Measurements from ENCODE around the gene ERC2. TPM values are rescaled to one million over a fixed set of nuclear protein-coding genes. Genes with fewer than 3 reads are reported as not detected.

The ERC2 gene
- total RNA-seq, 1 experiment from 2014 or later = 1.2 TPM

- DNase-seq (ENCODE audit: low read depth) = no peak
Measured at GRCh38 chr3:55647063-55647462, 821.2 kb downstream of the ERC2 start.

DNA sequence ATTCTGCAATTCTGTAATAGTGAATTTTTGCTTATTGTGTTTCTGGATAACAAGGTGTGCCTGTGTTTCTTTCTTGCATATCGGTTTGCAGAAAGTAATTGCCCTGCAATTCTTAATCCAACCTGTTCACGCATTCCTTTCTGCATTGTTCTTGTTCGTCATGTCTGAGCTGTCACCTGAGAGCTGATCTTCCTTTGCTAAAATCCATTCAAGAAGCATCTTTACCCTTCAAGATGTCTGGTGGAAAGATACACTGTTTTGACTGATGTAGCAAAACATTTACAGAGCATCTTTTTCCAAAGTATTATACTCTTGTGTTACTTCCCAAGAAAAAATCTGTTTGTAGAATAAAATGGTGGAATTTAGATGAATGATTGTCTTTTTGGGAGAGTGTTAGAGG is 822.1 kb downstream of the ERC2 start:
- DNase-seq (ENCODE audit: low read depth) = no peak

GRCh38 chr3:55645422-55645821 is 822.8 kb downstream of the ERC2 start:
- DNase-seq (ENCODE audit: low read depth) = no peak

- DNase-seq (ENCODE audit: low read depth) = no peak
Measured at GRCh38 chr3:55643283-55643682, 825.0 kb downstream of the ERC2 start.

DNA sequence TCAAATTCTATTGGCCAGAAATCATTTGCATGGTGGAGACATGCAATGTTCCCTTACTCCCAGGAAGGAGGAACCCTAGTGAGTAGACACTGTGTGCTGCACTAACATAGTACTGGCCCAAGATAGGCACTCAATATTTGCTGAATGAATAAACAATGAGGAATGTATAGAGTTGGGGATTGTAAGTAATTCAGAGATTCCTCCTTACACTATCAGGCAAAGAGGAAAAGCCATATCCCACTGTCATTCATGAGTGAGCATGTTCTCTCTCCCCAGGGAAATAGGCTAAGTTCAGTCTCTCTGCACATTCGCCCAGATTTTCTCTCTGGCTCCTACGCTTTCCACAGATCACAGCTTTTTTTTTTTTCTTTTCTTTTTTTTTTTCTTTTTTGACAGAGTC is 826.3 kb downstream of the ERC2 start:
- no peak for DNase-seq (ENCODE audit: low read depth)

- no peak for DNase-seq (ENCODE audit: low read depth)
Measured at GRCh38 chr3:55639896-55640765, 828.1 kb downstream of the ERC2 start.

DNA sequence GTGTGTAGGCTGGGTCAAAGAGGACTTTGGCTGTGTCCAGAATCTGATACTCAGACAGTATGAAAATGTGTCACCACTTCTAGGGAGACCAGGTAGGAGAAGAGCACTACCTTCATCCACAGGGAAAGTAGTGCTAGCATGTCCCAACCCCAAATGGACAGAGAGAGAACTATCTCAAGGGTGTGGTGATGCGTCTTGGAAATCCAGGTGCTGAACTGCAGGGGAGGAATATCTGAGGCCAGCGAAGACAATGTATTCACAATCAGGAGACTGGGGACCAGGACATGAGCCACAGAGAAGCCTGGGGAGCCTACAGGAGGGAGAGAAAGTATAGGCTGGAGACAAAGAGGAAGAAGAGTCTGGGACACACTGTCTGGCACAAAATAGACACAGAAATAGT is 829.1 kb downstream of the ERC2 start:
- DNase-seq (ENCODE audit: low read depth) = no peak

GRCh38 chr3:55637906-55638638 is 830.2 kb downstream of the ERC2 start:
- DNase-seq (ENCODE audit: low read depth) = no peak

DNA sequence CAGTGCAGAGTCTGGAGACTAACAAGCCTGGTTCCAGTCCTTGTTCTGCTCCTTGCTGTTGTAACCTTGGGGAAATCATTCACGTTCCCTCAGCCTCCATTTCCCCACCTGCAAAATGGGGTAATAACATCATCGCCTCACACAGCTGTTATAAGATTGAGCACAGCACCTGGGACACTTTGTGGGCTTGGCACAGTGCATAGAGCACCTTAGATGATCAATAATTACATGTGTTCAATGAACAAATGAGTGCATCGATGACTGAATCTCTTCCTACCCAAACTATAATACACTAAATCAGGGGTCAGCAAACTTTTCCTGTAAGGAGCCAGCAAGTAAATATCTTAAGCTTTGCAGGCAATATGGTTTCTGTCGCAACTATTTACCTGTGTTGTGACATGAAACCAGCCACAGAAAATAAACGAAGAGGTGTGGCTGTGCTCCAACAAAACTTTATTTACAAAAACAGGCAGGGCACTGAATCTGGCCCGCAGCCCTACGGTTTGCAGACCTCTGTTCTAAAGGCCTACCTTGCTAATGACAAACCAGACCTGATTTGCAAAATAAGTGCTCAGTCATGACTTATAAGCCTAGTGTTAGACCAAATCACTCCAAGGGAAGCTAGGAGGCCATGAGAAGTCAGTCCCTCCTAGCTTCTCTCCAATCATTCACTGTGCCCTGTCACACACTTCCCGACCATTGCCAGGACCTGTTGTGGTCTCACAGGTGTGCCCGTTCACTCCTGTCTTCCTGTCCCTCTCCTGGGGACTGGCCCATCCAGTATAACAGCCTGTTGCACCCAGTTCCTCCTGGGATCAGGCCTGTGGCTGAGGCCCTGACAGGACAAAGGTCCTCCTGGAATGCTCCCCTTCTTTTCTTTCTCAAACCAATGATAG is 831.7 kb downstream of the ERC2 start:
- no peak for DNase-seq (ENCODE audit: low read depth)

DNA sequence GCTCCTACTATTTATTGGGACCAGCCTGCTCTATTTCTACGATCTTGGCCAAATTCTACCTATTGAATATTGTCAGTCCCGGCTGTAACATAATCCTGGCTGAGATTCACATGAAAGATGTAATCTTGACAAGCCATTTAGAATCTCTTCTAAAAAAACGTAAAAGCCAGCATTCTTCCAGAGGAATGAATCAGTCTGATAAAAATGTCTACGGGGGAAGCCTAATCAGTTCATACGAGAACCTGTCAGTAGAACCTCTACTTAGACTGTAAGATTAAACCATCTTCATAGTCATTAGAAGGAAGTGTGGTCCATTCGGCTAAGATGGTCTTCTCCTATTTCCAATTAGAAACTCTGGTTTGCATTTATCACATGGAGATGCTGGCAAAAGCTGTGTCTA is 833.9 kb downstream of the ERC2 start:
- no peak for DNase-seq (ENCODE audit: low read depth)

GRCh38 chr3:55633333-55633732 is 834.9 kb downstream of the ERC2 start:
- DNase-seq (ENCODE audit: low read depth) = no peak

DNA sequence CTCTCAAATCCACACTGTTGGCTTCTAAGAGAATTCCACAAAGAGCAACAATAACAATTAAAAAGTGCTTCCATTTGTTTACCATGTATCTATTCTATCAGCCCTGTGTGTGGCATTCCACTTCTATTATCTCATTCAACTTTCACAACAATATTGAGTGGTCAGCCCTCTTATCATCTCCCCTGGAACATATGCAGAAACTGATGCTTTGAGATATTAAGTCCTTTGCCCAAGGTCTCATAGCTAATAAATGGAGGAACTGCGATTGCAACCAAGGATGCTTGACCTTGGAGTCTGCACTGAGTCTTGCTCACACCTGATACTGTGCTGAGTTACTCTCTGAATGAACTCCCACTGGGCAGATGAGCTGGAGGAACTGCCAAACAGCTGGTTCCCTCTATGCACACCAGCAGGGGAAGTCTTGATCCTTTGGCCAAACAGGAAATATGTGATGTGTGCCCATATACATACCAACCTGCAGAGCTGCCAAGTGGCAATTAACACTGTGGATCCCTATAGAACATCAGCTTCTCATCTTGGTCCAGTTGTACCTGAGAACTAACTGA is 836.4 kb downstream of the ERC2 start:
- DNase-seq (ENCODE audit: low read depth) = no peak

DNA sequence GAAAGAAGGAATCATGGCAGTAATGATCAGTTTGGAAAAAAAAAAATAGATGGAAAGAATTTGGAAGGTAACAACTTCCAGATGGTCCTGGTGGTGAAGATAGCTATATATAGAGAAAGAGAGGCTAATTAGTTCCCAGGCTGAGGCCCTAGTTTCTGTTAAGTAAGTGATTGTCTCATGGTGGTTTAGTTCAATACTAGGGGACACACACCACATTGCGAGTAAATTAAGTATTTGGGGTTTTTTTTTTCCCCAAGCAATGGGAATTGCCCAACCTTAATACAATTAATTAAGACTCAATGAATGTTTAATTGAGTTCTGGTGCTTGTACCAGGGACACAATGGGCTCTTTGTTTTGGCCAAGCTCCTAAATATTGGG is 837.4 kb downstream of the ERC2 start:
- no peak for DNase-seq (ENCODE audit: low read depth)

DNA sequence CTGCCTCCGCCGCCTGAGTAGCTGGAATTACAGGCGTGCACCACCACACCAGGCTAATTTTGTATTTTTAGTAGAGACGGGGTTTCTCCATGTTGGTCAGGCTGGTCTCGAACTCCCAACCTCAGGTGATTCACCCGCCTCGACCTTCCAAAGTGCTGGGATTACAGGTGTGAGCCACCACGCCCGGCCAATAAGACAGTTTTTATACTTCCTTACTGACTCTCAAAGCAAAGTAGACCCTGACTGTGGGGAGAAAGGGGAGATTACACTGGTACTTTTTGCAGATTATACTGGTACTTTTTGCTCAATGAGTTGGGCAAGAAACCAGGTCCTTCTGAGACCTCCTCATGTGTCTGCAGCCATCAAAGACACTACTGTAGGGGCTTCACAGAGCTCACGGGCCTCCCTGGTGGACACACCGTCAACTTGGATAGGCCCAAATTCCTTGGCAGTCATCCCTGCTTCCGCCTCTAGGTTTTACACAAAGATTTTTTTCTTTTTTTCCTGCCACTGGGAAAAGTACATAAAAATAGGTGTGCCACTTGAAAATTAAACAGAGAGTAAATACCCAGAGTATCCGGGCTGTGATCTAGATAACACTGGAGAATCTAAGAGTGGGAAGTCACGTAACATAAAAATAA is 837.9 kb downstream of the ERC2 start:
- no peak for DNase-seq (ENCODE audit: low read depth)

DNA sequence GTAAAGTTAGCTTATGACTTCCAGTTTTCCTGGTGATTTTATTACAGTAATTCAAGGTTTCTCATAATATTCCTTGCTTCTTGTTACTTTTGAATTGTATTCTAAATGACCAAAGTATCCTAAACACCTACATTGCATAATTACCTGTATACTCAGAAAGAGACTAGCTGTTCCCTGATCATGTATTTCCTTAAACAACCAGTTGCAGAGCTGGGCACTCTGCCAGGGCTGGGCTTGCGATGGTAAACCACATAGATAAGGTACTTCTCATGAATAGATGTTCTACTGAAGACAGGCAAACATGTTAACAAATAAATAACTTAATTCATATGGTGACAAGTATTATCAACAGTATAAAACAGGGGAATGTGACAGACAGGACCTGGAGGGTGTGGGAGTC is 838.8 kb downstream of the ERC2 start:
- DNase-seq (ENCODE audit: low read depth) = peak; percentile 52

DNA sequence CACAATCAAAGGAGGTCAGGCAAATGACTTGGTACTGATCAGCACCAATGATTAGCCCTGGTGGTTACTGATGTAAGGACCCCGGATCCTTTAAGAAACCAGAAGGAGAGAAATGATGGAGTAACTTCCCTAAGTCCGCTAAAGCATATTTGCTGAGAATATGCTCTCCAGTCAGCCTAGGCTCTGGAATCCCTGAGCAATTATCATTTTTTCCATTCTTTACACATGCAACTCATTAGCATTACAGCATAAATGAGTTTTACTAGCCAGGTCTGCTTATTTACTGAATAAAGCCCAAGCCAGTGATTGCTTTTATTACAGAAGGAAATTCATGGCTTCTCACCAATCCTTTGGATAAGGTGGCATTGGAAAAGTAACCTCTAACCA is 842.0 kb downstream of the ERC2 start:
- DNase-seq (ENCODE audit: low read depth) = peak; percentile 27

DNA sequence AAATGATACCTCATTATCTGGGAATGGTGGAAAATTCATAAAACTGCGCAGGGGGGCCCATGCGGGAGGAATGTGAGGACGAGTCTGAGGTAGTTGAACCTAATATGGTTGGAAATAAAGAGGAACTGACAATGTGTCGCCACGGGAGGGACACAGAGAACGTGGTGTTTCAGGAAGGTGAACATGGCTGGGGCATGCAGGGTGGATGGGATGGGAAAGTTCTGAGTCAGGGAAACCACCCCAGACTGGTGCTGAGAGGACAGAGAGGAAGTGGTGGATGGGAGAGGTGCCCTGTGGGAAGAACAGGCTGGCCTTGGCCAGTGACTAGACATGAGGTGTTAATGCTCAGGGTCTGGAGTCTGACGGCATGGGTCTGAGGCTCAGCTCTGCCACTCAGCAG is 844.0 kb downstream of the ERC2 start:
- DNase-seq (ENCODE audit: low read depth) = peak; percentile 95

DNA sequence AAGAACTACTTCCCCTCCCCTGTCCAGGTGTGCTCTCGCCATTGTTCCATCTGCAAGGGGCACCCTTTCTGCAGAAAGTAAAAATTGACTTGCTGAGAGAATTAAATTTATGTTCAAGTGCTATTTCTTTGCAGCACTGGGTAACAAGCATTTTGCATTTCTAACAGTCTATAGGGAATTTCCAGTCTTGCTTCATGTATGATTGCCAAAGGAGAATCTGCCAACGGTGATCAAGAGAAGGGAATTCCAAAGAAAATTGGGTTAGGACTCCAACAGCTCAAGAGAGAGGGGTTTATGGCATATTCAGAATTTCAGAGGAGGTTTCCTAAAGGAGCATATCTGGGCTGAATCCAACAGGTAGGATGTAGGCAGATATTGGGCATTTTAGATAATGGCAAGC is 844.5 kb downstream of the ERC2 start:
- no peak for DNase-seq (ENCODE audit: low read depth)

GRCh38 chr3:55622733-55623132 is 845.5 kb downstream of the ERC2 start:
- peak; percentile 27 for DNase-seq (ENCODE audit: low read depth)

GRCh38 chr3:55622116-55622515 is 846.2 kb downstream of the ERC2 start:
- DNase-seq (ENCODE audit: low read depth) = peak; percentile 79

DNA sequence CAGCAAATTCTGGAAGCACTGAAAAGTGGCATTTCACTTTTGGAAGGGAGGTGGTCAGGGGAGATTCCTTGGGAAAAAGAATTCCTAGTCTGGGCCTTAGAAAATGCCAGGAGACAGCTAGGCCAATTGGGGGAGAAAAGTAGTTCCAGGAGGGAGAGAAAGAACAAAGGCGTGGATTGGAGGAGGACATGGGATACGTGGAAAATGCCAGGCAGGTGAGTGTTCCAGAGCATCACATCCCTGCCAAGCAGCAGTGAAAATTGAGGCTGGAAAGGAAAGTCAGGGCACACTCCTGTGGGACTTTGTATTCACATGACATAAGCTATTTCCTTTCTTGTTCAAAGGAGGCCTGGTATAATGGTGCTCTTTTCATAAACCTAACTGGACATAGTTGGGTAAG is 846.6 kb downstream of the ERC2 start:
- DNase-seq (ENCODE audit: low read depth) = peak; percentile 37
